ENCODE results near the gene P2RX3. TPM values are rescaled to one million over a fixed set of nuclear protein-coding genes. Genes with fewer than 3 reads are reported as not detected.

P2RX3 gene
- total RNA-seq, 4 donors from 2014 or later: 0.69 TPM; not detected in 3

DNA sequence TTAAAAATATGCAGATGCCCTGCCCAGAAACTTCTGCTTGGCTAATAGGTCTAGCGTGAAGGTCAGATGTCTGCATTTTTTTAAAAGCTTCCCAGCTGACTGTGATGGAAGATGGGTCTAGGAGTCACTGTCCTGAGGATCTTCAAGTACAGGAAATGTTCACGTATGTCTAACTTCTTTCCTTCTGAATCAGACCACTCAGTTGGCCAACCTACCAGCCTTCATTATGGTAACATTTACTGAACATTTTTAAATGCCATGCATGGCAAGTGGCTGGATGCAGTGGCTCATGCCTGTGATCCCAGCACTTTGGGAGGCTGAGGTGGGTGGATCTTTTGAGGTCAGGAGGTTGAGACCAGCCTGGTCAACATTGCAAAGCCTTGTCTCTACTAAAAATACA is 53.4 kb downstream of the P2RX3 start:
- no peak overlapping the region for H3K27ac ChIP-seq
- WGBS, 2 donors (ENCODE audit: low coverage in 1 of 2): 39 to 55% methylated on average over 2 of the region's 2 CpGs
- H3K9me3 ChIP-seq: no peaks in the 10 kb centered on the region
- peaks cover 19% of the 10 kb centered on the region for H3K27me3 ChIP-seq
- no peaks in the 10 kb centered on the region for H3K4me1 ChIP-seq
- TF ChIP-seq POLR2A (IDR thresholded peaks at IDR 0.05) (no peak), POLR2AphosphoS5 (IDR thresholded peaks at IDR 0.05) (no peak), EP300 (IDR thresholded peaks at IDR 0.05) (no peak)
- TF ChIP-seq, protein P1, sequence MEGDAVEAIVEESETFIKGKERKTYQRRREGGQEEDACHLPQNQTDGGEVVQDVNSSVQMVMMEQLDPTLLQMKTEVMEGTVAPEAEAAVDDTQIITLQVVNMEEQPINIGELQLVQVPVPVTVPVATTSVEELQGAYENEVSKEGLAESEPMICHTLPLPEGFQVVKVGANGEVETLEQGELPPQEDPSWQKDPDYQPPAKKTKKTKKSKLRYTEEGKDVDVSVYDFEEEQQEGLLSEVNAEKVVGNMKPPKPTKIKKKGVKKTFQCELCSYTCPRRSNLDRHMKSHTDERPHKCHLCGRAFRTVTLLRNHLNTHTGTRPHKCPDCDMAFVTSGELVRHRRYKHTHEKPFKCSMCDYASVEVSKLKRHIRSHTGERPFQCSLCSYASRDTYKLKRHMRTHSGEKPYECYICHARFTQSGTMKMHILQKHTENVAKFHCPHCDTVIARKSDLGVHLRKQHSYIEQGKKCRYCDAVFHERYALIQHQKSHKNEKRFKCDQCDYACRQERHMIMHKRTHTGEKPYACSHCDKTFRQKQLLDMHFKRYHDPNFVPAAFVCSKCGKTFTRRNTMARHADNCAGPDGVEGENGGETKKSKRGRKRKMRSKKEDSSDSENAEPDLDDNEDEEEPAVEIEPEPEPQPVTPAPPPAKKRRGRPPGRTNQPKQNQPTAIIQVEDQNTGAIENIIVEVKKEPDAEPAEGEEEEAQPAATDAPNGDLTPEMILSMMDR (IDR thresholded peaks at IDR 0.05): no peak
- no peak overlapping the region for H3K4me3 ChIP-seq
- no peaks in the 10 kb centered on the region for H3K36me3 ChIP-seq
- no peak for ATAC-seq

DNA sequence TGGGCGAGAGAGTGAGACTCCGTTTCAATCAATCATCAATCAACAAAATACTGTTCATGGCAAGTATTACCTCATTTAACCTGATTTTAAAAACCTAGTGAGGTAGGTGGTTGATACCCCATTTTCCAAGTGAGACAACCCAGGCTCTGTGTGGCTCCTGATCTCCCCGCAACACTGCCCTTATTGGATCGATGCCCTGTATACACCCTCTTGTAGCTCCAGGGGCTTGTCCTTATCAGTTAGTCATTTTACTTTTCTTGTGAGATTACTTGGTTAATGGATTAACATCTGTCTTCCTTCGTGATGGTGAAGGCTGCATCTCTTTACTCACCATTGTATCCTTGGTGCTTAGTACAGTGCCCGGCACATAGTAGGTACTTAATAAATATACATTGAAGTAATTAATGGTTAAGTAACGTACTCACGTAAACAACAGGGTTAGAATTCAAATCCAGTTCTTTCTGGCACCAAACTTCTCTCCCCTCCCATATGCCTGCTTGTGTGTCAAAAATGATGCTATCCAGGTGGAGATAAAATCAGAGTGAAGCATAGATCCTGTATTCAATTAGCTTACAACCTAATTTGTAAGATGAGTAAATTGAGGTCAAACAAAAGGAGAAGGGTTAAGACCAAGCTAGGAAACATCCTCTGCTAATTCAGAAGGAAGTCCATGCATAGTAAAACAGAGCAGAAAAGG is 54.1 kb downstream of the P2RX3 start:
- WGBS, 2 donors (ENCODE audit: low coverage in 1 of 2): 64 to 74% methylated on average over 7 to 8 of the region's 8 CpGs
- Histone ChIP-seq H3K9me3 (no peaks in the 10 kb centered on the region), H3K4me1 (no peaks in the 10 kb centered on the region), H3K36me3 (no peaks in the 10 kb centered on the region), H3K27ac (no peak overlapping the region), H3K27me3 (peaks cover 19% of the 10 kb centered on the region), H3K4me3 (no peak overlapping the region)
- no peak for ATAC-seq
- TF ChIP-seq POLR2AphosphoS5 (IDR thresholded peaks at IDR 0.05) (no peak), EP300 (IDR thresholded peaks at IDR 0.05) (no peak), POLR2A (IDR thresholded peaks at IDR 0.05) (no peak)
- TF ChIP-seq, protein P1 (IDR thresholded peaks at IDR 0.05): no peak

DNA sequence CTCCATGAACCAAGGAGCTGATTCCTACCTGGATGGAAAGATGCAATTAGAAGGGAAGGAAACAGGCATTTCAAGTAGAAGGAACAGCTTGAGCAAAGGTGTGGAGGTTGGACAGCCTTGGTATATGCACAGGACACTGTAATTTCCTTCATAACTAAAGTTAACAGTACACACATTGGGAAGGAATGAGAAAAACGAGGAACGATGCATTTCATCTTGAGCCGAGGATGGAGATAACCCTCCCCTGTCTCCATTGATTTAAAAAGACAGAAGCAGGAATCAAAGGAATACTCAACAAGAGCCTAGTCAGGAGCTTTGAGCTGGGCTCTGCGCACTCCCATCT is 54.6 kb downstream of the P2RX3 start:
- Histone ChIP-seq H3K27me3 (peaks cover 15% of the 10 kb centered on the region), H3K27ac (no peak overlapping the region), H3K4me1 (no peaks in the 10 kb centered on the region), H3K9me3 (no peaks in the 10 kb centered on the region), H3K36me3 (no peaks in the 10 kb centered on the region), H3K4me3 (no peak overlapping the region)
- no peak for TF ChIP-seq EP300 (IDR thresholded peaks at IDR 0.05)
- TF ChIP-seq POLR2AphosphoS5 (IDR thresholded peaks at IDR 0.05): no peak
- TF ChIP-seq POLR2A (IDR thresholded peaks at IDR 0.05): no peak
- TF ChIP-seq, protein P1 (IDR thresholded peaks at IDR 0.05): no peak
- 65 to 85% methylated on average over 3 to 4 of the region's 4 CpGs for WGBS, 2 donors (ENCODE audit: low coverage in 1 of 2)
- no peak for ATAC-seq

DNA sequence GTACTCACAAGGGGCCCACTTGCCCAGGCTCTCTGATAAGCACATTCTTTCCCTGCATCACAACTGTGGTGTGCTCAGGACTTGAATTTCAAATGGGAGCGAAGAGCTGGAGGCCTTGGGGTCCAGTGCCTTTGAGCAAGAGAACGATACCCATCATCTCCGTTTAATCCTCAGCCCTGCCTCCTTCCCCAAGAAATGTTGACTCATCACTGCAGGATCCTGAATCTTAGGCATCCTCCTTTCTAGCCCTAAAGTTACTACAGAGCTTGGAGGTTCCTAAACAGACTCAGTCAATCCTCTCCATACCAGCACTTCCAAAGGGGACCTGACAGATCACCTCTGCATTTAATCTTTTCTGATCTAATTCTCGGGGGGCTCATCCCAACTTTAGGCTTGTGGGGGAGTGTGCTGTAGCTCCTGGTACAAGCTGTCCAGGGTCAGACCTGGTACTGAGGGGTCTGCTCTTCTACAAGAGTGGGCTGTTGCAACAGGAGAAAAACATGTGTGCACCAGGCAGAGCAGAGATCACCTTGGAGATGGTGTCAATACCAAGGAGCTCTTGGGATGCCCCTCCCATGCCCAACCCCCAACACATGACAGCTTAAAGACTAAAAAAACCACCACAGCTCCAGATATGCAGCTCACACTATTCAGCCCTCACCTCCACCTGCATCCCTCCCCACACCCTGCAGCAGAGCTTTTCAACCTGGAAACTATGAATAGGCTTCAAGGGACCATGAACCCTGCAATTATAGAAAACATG is 56.2 kb downstream of the P2RX3 start:
- Histone ChIP-seq H3K9me3 (no peaks in the 10 kb centered on the region), H3K36me3 (no peaks in the 10 kb centered on the region), H3K4me1 (no peaks in the 10 kb centered on the region), H3K4me3 (no peak overlapping the region), H3K27me3 (no peaks in the 10 kb centered on the region), H3K27ac (no peak overlapping the region)
- WGBS, 2 donors (ENCODE audit: low coverage in 1 of 2): 53 to 67% methylated on average over 3 of the region's 4 CpGs
- ATAC-seq: no peak
- TF ChIP-seq POLR2A (IDR thresholded peaks at IDR 0.05) (no peak), POLR2AphosphoS5 (IDR thresholded peaks at IDR 0.05) (no peak), EP300 (IDR thresholded peaks at IDR 0.05) (no peak)
- TF ChIP-seq, protein P1 (IDR thresholded peaks at IDR 0.05): no peak
